Cardiac muscle cell (in vitro differentiated cells and primary cell): ENCODE results near the gene GPR65. TPM values are rescaled to one million over a fixed set of nuclear protein-coding genes. Genes with fewer than 3 reads are reported as not detected.

Experiments
- DNase-seq, 2 donors: peaks; one replicate each; pipeline versions ENCODE4 v3.0.0 to v3.0.0-alpha.2; 2010 to 2017; ENCODE audit warnings: low read depth in 1 of 2, low spot score in 1 of 2
- H3K27ac ChIP-seq: fragments of 200-600 bp; sonication (generic); 2 replicates; pipeline ENCODE4 v1.5.1; 2016
- H3K27me3 ChIP-seq: fragments of 200-600 bp; sonication (generic); 2 replicates; pipeline ENCODE4 v1.6.0; 2016; ENCODE audit warnings: control low read depth
- H3K36me3 ChIP-seq: fragments of 200-600 bp; sonication (generic); 2 replicates; pipeline ENCODE4 v1.5.1; 2016; ENCODE audit warnings: control low read depth
- H3K4me1 ChIP-seq: fragments of 200-600 bp; sonication (generic); 2 replicates; pipeline ENCODE4 v1.8.1; 2017; ENCODE audit warnings: low read depth, mild to moderate bottlenecking, mixed run types
- H3K4me3 ChIP-seq: fragments of 200-600 bp; sonication (generic); 2 replicates; pipeline ENCODE4 v1.5.1; 2016; ENCODE audit warnings: mild to moderate bottlenecking
- H3K9me3 ChIP-seq: fragments of 200-600 bp; sonication (generic); 2 replicates; pipeline ENCODE4 v1.5.1; 2017; ENCODE audit warnings: low read depth, mild to moderate bottlenecking, control low read depth
- CTCF ChIP-seq: IDR thresholded peaks from 2 replicates; pipeline ENCODE4 v1.5.1; 2012; ENCODE audit warnings: low read depth, mild to moderate bottlenecking, low read length
- polyA plus RNA-seq: library from polyadenylated mRNA; unstranded; fragments of >200 nt; fragmentation: Nextera tagmentation; extraction: Ambion mirVana; gene quantifications from 2 replicates; pipeline ENCODE4 v1.2.1, GENCODE V29; 2016
- total RNA-seq: library from RNA; depleted of rRNA; stranded (reverse); fragments of >200 nt; gene quantifications from 2 replicates; pipeline ENCODE4 v1.2.3, GENCODE V29; 2016

Gene GPR65
- total and polyA plus RNA-seq, 2 experiments from 2014 or later, result not detected

GRCh38 chr14:87989956-87990299 lies 15.0 kb upstream of the GPR65 start:
- Histone ChIP-seq H3K4me1 (peaks cover 19% of the 10 kb centered on the region), H3K27ac (no peak overlapping the region), H3K36me3 (no peaks in the 10 kb centered on the region), H3K4me3 (no peak overlapping the region), H3K9me3 (no peaks in the 10 kb centered on the region), H3K27me3 (no peaks in the 10 kb centered on the region)
- no peak for DNase-seq
- no peak for TF ChIP-seq CTCF

GRCh38 chr14:87990682-87991081 lies 14.3 kb upstream of the GPR65 start:
- no peaks in the 10 kb centered on the region for H3K9me3 ChIP-seq
- no peak for DNase-seq
- peaks cover 26% of the 10 kb centered on the region for H3K4me1 ChIP-seq
- H3K4me3 ChIP-seq, result no peak overlapping the region
- H3K36me3 ChIP-seq, result no peaks in the 10 kb centered on the region
- no peaks in the 10 kb centered on the region for H3K27me3 ChIP-seq
- no peak for TF ChIP-seq CTCF
- no peak overlapping the region for H3K27ac ChIP-seq

- Histone ChIP-seq H3K4me3 (peak overlapping the region; percentile 50), H3K9me3 (no peaks in the 10 kb centered on the region), H3K27me3 (no peaks in the 10 kb centered on the region), H3K4me1 (peaks cover 38% of the 10 kb centered on the region), H3K36me3 (no peaks in the 10 kb centered on the region), H3K27ac (peak overlapping the region; percentile 93)
- no peak for TF ChIP-seq CTCF
- DNase-seq, result peak in 1 of 2 donors; percentile 36
Measured at GRCh38 chr14:87992346-87992717, 12.6 kb upstream of the GPR65 start.

- peak within 1 kb of the TSS; percentile 93 for H3K27ac ChIP-seq
- H3K9me3 ChIP-seq, result no peaks in the 10 kb centered on the region
- no peaks in the 10 kb centered on the region for H3K27me3 ChIP-seq
- TF ChIP-seq CTCF, result no peak
- peaks cover 38% of the 10 kb centered on the region for H3K4me1 ChIP-seq
- DNase-seq, result peak; percentile 95 to 97
- H3K4me3 ChIP-seq, result peak within 1 kb of the TSS; percentile 50
- no peaks in the 10 kb centered on the region for H3K36me3 ChIP-seq
Measured at GRCh38 chr14:87992718-87993628, 12.0 kb upstream of the GPR65 start, which contains the start of gene GALC. GALC (minus strand) TSS chr14:87993182; CDS start chr14:87993164, 18 bp downstream.

GRCh38 chr14:87994974-87995373 lies 10.0 kb upstream of the GPR65 start:
- peak in 1 of 2 donors; percentile 14 for DNase-seq
- Histone ChIP-seq H3K36me3 (no peaks in the 10 kb centered on the region), H3K27ac (peak overlapping the region; percentile 96), H3K27me3 (no peaks in the 10 kb centered on the region), H3K4me3 (no peak overlapping the region), H3K9me3 (no peaks in the 10 kb centered on the region), H3K4me1 (peaks cover 36% of the 10 kb centered on the region)
- TF ChIP-seq CTCF, result no peak
